ENCODE data around the gene GRID1.

Gene GRID1

GRCh38 chr10:86265236-86265894 lies 101.2 kb downstream of the GRID1 start:
- DNase-seq (ENCODE audit: low read depth), result no peak

DNA sequence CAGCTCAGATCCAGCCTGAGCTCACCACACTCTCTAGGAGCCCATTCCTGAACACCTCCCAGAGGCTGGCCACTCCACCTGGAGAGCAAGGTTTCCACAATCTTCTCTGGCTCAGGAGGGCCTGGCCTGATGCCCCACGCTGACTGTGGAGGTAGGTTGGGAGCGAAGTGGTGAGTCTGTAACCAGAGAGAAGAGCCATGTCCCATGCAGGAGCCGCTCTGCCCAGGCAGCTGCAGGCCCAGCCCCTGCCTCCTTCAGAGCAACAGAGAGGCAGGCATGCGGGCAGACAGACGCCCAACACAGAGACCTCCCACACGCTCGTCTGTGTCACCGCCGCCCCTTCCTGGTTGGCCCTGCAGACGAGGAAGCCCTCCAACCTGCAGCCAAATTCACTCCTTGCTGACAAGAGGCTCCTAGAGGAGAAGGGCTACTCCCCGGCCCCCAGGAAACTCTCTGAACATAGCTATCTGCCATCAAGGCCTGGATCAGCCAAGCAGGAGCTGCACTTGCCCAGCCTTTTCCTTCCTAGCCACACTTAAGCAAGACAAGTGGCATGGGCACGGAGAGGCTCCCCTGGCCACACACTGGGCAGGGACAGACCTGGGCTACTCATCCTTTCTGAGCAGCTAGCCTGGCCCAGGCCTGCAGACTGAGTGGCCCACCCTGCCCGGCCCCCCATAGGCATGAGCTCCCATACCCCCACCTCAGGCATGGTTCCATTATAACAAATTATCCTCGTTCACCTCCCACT lies 101.9 kb downstream of the GRID1 start:
- DNase-seq (ENCODE audit: low read depth), result no peak

DNA sequence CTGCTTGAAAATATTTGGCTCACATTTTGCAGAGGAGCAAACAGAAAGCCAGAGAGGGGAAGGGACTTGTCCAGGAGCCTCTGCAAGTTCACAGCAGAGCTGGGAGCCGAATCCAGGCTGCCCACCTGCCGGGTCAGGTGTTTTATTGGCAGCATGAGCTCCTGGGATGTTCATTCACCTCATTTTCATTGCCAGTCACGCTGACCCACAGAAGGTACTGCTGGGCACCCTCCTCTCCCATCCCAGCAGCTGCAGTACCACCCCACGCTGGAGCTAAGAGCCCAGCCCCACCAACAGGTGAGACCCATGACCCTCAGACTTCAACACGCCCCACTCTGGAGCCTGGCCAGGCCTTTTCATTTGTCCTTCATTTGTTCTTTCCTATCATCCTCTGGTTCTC lies 102.7 kb downstream of the GRID1 start:
- DNase-seq (ENCODE audit: low read depth), result no peak

DNA sequence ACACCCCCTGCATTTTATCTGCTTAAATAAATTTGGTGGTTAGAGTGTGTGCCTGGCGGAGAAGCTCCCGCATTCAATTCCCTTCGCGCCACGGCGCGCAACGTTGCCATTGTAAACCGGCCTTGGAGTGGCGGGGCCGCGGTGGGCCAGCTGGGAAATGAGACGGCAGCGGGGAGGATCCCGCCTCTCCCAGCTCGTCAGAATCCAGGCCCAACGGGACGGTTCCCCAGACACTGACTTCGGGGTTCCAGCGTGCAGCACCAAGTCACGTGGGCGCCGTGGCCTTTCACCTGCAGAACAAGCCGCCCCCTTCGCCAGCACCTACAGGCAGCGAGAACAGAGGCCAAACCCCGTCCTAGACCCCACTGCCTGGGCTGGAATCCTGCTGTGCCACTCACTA lies 103.4 kb downstream of the GRID1 start:
- DNase-seq (ENCODE audit: low read depth), result no peak

DNA sequence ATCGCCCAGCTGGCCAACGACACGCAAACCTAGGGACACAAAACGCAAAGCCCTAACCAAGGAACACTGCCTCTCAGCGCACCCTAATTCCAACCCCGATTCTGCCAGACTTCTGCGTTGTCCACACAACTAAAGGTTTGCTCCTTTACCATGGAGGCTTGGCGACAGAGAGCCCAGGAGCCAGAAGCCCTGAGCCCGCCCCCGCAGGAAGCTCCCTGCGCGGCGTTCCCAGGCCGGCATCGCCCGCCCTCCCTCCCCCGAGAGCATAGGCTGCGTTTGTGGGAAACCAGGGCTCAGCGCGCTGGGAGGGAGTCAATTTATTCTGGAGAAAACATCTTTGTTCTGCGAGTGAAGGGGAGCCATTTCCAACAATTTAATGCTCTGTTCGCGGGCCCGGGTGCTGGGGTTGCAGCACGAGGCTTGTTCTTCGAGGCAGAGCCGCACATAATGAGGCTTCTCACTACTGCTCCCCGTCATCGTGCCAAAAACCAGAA lies 103.9 kb downstream of the GRID1 start:
- no peak for DNase-seq (ENCODE audit: low read depth)

DNA sequence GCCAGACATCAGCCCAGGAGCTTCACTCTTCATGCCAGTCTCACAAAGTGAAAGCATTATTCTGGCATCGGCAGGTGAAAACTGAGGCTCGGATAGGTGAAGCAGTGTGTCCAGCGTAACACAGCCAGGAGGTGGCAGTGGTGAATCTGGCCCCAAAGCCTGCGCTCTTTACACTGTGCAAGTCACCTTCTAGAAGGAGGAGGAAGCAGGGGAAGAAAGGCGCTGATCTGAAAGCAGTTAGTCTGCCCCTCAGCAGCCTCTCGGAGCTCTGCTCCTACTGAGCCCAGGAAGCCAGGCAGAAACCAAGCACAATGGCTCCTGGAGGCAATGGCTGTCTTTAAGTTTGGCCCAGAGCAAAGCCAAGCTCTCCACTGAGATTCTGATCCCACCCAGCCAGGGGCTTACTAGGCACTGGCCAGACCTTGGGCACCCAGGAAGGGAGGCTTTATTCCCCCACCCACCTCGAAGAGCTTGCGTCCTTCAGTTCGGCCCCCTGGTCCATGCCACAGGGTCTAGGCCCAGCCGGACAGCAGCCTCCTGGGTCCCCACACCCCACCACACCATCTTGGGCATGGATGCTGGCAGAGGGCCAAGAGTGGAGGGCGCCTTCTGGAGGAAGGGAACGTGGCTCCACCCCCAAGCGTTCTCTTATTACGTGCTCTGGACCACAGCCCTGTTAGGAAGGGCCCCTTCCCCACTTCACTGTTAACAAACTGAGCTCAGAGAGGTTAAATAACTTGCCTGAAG lies 104.5 kb downstream of the GRID1 start:
- DNase-seq (ENCODE audit: low read depth), result no peak

DNA sequence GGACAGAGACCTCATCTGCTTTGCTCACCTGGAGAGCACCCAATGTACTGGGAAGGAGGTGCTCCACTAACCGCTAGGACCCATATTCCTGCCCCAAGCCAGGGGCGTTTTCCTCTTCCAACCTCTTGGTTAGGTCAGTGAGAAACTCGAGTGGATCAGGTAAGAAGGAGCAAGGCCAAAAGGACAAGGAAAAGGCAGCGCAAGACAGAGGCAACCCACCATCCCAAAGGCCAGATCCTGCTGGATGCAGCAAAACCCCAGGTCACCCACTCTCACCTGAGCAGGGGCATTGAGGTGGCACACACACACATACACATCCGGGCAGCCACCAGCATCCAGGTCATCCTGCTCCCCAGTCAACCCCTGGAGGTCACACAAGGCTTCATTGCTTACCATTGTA lies 105.1 kb downstream of the GRID1 start:
- no peak for DNase-seq (ENCODE audit: low read depth)

GRCh38 chr10:86260564-86260963 lies 106.0 kb downstream of the GRID1 start:
- DNase-seq (ENCODE audit: low read depth), result no peak

DNA sequence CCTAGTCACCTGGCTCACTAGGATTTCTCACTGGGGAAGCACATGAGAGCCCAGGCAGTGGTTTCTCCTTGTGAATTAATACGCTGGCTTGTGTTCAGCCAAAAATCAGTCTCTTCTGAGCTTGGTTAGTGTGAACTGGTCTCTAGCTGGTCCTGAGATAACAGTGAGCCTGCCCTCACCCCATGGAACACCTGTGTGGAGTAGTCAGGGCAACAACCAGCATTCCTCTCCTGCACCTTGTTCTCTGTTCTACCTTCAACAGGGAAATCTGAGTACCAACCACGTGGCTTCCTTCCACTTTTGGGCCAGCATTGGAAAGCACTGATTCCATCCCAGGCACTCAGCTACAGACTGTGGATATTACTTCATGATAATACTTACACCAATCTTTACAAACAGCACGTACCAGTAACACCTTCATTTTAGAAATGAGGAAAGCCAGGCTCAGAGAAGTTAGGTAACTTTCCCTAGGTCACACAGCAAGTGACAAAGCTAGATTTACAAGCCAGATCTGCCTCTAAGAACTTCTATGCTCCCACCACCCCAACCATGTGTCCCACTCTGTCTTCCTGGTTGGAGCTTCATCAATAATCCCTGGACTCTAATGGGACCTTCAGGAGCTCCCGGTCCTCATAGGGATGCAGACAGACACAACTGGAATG lies 106.6 kb downstream of the GRID1 start:
- no peak for DNase-seq (ENCODE audit: low read depth)

GRCh38 chr10:86258941-86259340 lies 107.7 kb downstream of the GRID1 start:
- DNase-seq (ENCODE audit: low read depth), result no peak

GRCh38 chr10:86258499-86258898 lies 108.1 kb downstream of the GRID1 start:
- no peak for DNase-seq (ENCODE audit: low read depth)

GRCh38 chr10:86257683-86258082 lies 108.9 kb downstream of the GRID1 start:
- no peak for DNase-seq (ENCODE audit: low read depth)

DNA sequence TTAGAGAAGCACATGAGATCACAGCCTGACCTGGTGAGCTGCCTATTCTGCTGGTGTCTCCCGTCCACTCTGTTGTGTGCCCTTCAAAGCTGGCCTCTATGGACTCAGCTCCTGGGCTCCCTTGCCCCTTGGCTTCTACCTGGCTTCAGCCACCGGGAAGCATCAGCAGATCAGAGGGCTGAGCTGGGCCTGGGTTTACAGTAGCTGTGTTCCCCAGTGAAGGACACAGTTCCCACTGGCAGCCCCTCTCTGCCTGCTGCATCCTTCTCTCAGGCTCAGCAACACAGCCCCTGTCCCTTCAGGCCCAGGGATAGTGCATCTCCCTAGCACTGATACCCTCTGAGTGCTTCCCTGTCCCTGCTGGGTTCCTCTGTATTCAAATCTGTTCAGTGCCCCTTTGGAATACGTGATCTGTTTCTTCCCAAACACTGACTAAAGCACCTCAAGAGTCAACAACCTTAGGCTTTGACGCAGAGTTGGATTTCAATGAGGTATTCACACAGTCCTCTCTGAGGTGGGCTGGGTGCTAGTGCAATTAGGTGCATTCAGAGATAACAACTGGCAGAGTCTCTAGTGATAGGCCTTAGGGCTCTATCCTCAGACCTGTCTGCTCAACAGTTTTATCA lies 109.8 kb downstream of the GRID1 start:
- no peak for DNase-seq (ENCODE audit: low read depth)

GRCh38 chr10:86255405-86256251 lies 111.0 kb downstream of the GRID1 start:
- no peak for DNase-seq (ENCODE audit: low read depth)

DNA sequence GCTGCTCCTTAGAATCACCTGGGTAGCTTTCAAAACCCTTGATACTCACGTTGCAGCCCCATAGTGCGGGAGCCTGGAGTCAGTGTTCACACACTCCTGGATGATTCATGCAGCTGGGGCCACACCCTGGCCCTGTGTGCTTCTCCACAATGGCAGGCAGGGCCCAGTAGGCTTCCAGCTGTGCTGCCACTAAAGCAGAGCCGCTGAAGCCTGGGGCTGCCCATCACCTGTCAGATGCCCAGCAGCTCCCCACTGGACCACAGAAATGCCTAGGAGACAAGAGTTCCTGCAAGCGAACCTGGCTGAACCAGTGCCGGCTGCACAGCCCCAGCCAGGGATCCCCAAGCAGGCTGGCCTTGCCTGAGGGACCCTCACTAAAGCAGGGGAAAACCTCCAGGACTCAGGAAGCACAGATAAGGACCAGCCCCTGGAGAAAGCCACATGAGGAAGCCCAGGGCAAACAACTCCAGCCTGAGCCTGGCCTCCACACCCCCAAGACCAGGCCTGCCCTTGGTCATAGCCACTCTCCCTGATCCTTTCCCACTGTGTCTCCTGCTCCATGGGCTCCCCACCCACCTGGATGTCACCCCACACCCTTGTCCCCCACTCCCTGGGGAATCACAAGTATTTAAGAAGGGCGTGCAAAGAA lies 111.9 kb downstream of the GRID1 start:
- no peak for DNase-seq (ENCODE audit: low read depth)

DNA sequence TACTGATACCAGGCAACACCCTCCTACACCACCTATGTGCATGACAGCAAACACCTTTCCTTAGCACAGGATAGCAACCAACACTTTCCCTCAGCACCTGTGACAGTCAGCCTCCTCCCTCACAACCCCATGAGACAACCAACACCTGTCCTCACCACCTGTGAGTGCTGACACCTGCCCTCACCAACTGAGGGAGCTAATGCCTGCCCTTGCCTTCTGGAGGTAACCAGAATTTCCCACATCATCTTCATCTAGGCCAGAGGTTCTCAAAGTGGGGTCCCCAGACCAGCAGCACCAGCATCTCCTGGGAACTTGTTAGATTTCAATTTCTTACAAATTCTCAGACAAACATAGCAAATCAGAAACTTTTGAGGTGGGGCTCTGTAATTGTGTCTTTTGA lies 112.5 kb downstream of the GRID1 start:
- no peak for DNase-seq (ENCODE audit: low read depth)

DNA sequence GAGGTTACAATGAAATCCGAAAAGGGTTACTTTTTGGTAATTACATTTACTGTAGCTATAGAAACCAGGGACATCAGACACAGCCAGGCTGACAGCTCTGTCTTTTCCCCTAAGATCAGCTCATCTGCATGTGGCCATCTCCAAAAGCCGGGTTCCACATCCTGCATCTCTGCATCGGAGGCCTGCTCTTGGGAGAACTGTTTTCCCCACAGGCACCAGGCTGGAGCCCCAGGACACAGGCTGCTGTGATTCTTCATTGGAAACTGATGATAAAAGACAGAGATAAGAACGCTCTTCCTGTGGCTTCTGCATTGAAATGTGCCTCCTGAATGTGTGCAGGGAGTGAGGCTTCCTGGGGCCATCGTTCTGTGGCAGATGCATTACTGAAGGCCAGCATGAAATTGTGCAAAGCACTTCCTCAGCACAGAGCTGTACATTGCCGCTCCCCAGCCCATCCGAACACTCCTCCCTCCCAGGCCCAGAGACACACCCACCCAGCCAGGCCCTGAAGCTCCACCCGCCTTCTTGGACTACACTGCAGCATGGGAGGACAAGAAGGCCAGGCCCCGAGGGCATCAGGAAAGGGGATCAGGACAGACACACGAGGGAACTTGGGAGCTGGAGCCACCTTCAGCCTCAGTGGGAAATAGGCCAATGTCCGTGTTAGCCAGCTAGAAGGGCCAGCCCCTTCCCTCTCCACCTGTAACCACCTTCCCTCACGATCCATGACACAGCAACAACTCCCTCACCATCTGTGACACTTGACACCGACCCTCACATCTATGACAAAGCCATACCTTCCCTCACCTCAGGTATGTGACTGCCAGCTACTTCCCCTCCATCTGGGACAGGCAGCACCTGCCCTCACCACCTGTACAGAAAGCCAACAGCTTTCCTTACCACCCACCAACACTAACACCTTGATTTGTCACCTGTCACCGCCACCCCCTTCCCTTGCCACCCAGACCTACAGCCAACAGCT lies 113.2 kb downstream of the GRID1 start:
- DNase-seq (ENCODE audit: low read depth), result no peak

DNA sequence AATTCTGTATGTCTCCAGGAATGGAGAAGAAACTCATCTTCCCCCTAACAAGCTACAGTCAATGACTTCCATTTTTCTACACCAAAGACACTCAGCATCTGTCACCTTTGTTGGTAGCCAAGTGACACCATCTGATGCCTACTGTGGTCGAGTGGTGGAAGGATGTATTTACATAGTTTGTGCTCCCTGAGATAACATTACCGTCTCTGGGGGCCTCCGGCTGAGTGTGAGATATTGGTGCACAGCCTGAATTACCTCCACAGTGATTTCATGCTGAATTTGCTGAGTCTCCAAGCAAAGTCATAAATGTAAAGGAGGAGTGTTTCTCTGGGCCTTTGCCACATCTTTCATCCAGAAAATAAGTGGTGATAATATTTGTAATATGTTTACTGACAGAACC lies 114.0 kb downstream of the GRID1 start:
- DNase-seq (ENCODE audit: low read depth), result no peak

DNA sequence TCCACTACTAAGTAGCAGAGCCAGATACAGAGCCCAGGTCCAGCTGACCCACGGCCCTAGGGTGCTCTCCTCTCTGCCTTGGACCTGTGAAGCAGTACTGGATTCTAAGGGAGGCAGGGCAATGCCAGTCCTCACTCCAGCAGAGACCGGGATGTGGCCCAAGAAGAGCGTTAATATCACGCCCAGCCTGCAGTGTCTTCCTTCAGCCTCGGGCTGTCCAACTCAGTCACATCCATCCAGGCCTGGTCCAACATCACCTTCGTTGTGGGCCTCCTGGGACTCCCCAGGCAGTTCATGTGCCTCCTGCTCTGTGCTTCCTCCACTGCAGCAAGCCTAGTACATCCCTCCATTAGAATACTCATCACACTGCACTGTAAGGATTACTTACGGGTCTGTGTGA lies 114.5 kb downstream of the GRID1 start:
- DNase-seq (ENCODE audit: low read depth), result no peak

Measured in stimulated activated CD8-positive, alpha-beta memory T cell treated with anti-CD3 and anti-CD28 coated beads, Interleukin-15, amount 100 ng/mL, for 24 hours (primary cell).